Liver (tissue), 3 donors: ENCODE results near the gene RAB6B.

Experiments used
- CTCF ChIP-seq: fragments of 150-350 bp; IDR thresholded peaks from 2 replicates; pipeline ENCODE4 v1.5.1; 2017; ENCODE audit warnings: improper control_type of control experiment, low read depth, low read length; ENCODE audit not compliant: missing input control
- JUND ChIP-seq, 2 donors: IDR thresholded peaks; 2 replicates each; pipeline ENCODE4 v1.6.1; 2016; ENCODE audit warnings: antibody characterized with exemption in 2 of 2
- RAD21 ChIP-seq, 2 donors: IDR thresholded peaks; 2 replicates each; pipeline ENCODE4 v1.6.1; 2016; ENCODE audit warnings: antibody characterized with exemption in 2 of 2, mild to moderate bottlenecking in 2 of 2
- donor health status: healthy.
- donor health status: healthy.

GRCh38 chr3:133824961-133825485 lies 70.7 kb downstream of the RAB6B start:
- TF ChIP-seq CTCF (no peak), RAD21 (IDR thresholded peaks at IDR 0.05) (no peak), JUND (IDR thresholded peaks at IDR 0.05) (no peak)
